Effector CD8-positive, alpha-beta T cell (primary cell): Measurements from ENCODE around the gene C2orf76.

ENCODE experiments used
- DNase-seq: peaks from one replicate; lab custom pipeline; 2025; lab: John Stamatoyannopoulos, UW

C2orf76 gene

DNA sequence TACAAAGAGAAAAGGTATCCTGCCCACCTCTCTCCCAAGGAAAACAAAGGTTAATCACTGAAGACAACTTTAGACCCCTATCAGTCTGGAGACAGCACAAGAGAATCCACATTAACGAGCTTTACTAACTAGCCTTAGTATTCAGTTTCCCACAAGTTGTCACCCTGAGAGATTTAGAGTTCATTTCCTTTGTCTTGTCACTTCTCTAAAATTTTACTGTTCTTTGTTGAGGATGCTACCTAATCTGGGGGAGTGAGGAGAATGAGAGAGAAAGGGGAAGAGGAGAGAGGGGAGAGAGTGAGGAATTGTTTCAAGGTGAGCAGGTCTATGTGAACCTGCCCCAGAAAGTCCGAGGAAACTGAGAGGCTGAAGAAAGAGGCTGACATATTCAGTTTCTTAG, 28.4 kb downstream of the C2orf76 start:
- DNase-seq = no peak

DNA sequence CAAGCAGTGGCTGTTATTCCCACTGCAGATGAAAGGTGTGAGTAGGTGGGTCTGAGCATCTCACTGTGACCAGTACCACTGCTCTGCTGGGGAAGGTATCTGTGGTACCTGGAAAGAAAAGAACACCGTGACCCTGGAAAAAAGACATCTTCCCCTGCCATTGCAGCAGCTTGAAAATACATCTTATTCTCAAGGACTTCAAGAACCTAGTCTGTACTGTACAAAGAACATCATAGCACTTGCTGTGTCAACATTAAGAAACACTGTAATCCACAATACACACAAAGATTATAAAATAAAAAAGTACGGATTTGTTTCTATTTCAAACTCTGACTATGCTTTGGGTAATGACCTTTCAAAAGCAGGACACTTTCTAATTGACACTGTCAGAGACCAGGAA, 28.9 kb downstream of the C2orf76 start:
- no peak for DNase-seq

DNA sequence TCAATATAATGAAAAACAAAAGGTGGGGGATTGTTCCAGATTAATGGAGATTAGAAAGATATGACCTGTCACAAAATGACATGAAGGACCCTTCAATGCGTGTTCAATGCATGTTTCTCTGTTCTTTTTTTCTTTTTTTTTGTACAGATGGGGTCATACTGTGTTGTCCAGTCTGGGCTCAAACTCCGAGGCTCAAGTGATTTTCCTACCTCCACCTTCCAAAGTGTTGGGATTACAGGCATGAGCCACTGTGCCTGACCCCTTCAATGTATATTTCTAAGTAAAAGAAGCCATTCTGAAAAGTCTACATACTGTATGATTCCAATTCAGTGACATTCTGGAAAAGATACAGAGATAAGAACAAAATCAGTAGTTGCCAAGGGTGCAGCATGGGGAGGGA, 32.8 kb downstream of the C2orf76 start:
- no peak for DNase-seq

DNA sequence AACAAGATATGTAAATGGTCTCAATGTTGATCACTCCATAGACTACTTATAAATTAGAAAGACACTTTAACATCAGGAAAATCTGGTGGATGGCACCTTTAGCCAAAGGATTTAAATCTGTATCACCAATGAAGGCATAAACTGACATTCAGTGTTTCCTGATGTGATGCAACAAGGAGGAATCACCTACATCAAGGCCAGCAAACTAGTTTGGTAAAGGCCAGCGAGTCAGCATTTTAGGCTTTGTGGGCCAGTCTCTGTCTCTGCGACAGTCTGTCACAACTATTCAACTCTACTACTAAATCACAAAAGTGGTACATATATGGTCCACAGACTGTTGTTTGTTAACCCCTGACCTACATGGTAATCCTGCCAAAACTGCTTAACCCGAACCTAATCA, 33.3 kb downstream of the C2orf76 start:
- DNase-seq = no peak

GRCh38 chr2:119332953-119333352, 33.7 kb downstream of the C2orf76 start:
- no peak for DNase-seq

- no peak for DNase-seq
These were observed 39.2 kb downstream of the C2orf76 start for GRCh38 chr2:119327431-119327830.

DNA sequence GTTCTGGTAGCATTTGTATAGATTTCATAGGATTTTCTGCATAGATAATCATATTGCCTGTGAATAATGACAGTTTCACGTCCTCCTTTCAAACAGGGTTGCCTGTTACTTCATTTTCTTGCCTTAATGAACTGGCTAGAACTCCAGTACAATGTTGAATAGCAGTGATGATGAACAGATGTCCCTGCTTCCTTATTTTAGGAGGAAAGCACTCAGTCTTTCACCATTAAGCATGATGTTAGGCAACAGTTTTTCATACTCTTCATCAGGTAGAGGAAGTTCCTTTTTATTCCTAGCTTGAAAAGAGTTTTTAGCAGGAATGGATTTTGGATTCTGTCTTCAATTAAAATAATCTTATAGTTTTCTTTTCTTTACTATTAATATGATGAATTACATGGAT, 39.7 kb downstream of the C2orf76 start:
- DNase-seq = no peak

DNA sequence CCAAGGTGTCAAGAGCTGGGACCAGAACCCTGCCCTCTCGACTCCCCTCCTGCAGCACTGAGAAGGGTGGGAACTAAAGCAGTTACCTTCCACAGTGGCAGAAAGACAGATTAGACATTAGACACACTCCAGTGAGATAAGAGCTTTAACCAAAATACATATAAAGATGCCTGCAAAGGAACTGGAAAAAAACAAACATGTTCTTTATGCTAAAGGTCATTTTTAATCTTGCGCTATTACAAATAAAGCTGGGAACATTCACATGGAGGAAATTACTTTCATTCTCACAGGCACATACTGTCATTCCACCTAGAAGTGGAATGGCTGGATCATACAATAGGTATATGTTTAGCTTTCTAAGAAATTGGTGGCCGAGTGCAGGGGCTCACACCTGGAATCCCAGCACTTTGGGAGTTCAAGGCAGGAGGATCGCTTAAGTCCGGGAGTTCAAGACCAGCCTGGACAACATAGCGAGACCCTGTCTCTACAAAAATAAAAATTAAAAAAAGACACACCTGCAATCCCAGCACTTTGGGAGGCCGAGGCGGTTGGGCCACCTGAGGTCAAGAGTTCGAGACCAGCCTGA, 41.9 kb downstream of the C2orf76 start:
- no peak for DNase-seq

- no peak for DNase-seq
These were observed 43.2 kb downstream of the C2orf76 start for GRCh38 chr2:119323459-119323858.

DNA sequence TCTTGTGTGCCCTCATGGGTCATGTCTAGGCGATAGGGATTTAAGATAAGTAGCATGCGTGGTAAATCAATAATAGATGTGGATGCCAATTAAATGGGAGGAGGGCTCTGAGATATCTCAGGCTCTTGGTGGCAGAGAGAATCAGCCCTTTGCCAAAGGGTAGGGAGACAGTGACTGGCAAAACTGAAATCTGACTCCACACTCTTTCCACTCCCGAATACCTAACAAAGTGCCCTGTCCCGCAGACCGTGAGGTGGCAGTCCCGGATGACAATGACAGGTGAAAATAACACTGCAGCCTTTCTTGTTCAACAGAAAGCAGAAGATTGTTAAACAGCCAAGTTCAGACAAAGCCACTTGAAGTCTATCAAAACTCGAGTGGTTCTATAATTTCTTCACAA, 47.0 kb downstream of the C2orf76 start:
- DNase-seq = no peak

- DNase-seq = no peak
These were observed 49.1 kb downstream of the C2orf76 start for GRCh38 chr2:119317554-119317953.

DNA sequence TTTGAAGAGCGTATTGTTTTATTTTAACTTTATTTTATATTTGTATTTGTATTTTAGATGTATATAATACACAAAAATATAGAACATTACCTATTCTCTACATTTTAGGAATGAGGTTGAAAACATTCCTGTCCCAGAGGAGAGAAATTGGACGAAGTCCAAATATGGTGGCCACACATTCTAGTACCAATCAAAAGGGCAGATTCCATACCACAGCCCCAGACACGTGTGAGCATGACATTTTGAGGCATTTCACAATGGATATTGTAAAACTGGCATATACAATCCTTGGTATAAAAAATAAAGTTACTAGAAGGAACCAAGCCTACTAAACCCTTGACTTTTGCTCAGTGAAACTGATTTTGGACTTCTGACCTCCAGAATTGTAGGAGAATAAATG, 50.6 kb downstream of the C2orf76 start:
- DNase-seq = no peak

DNA sequence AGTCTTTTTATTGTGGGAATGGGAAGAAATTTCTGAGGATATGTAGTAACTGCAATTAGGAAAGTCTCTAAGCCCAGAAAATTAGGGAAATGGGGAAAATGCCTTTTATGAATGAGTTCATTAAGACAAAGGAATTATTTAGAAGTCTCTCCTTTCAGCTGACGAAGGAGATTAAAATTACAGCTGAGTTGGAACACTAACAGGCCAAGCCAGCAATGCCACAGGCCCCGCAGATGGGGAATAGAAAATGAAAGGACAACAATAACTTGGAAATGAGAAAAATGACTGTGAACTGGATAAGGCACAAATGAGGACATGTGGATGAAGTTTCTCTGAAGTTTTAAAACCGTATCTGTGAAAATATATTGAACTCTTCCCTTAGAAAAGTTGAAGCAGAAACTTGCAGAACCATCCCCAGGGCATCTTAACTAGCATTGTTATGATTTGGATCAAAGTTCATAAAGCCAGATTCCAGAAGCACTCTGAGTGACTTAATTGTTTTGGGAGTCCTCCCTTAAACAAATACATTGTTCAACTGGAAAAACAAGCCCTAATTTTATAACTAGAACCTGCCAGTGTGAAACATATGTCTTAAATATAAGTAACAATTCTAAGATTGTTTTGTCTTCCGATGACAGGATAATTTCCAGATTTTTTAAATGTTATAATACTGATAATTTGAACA, 51.3 kb downstream of the C2orf76 start:
- DNase-seq = no peak

GRCh38 chr2:119311831-119312230, 54.8 kb downstream of the C2orf76 start:
- no peak for DNase-seq

DNA sequence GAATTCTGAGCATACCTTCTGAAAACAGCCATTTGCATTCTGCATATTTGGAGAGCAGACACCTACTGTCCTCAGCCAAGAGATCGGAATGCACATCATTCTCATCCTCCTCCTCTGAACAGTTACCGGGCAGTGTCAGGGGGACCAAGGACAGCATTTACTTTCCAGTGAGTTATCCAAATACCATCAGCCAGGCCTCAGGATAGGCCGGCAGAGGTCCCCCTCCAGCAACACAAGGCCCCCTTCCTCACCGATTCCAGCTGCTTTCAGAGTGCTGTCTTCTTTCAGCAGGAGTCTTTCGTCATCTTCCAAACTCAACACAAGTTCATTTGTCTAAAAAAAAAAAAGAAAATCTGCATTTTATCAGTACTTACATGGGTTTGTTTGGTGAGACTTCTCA, 55.3 kb downstream of the C2orf76 start:
- no peak for DNase-seq

GRCh38 chr2:119308793-119309330, 57.8 kb downstream of the C2orf76 start:
- no peak for DNase-seq

- DNase-seq = no peak
These were observed 59.1 kb downstream of the C2orf76 start for GRCh38 chr2:119307419-119308140.

DNA sequence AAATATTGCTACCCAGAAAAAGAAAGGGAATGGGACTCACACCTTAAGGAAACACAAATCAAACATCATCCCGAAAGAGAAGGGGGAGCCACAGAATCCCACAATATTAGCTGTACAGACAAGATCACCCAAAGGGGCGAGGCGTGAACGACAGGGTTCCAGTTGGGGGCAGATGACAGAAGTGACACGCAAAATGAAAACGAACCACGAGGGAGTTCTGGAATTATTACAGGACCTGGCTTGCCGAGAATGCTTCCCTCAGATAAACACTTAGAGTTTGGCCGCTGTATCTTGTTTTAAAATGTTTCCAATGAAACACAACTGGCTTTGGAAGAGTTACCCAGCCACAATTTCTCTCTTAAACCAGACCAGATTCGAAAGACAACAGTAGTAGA, 60.4 kb downstream of the C2orf76 start:
- no peak for DNase-seq

DNA sequence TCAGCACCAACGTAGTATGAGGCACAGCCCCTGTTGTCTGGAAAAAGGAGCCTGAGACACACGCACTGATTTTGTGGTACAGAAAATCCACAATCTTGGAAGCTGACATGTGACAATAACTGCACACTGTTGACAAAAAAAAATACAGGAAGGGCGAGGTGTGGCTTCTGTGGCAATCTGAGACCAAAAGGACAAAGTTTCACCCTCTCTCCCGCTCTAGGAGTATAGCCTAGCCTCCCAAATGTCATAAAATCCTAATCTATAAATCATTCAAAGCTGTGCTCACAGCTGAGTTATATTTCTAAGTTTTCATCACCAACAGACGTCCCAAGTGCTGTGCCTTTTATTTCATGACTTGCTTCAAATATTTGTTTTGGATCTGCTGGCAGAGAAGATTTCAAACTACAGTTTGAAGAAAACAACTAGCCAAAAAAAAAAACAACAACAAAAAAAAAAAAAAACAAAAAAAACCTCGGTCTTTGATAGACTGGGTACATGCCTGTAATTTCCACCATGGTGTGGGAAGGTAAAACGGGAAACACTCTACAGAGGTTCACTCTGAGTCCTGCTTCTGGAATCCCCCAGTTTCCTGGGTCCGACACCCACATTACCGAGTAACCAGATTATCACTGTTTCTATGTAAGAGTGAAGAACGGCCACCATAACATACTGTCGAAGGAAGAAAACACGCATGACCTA, 61.0 kb downstream of the C2orf76 start:
- DNase-seq = no peak

DNA sequence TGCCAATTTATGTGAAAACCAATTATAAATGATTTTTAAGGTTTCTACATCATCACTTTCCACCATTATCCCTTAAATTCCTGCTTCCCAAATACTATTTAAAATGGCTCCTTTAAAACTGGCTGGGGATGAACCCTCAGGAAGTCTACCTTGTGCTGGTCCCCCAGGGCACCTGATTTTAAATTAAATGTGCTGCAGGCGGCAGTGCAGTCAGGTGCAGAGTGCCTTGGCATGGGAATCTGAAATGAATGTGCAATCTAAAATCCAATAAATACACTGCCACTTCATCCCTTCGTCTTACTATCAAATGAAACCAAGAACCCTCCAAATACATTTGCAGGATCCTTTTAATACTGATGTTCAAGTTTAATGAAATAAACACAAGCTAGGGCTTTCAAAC, 61.8 kb downstream of the C2orf76 start:
- DNase-seq = no peak

DNA sequence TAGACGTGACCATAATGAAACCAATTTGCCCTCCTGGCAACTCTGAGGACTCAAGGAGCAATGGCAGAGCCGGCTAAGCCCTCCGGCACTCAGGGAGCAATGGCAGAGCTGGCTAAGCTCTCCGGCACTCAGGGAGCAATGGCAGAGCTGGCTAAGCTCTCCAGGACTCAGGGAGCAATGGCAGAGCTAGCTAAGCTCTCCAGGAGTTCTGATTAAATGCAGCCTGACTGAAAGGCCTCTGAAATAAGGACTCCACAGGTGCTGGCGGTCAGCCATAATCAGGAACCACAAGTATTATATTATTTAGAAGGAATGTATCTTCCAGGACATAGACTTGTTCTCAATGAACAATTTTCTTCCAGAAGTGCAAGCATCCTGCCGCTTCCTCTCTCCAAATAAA, 65.2 kb downstream of the C2orf76 start:
- DNase-seq = no peak

DNA sequence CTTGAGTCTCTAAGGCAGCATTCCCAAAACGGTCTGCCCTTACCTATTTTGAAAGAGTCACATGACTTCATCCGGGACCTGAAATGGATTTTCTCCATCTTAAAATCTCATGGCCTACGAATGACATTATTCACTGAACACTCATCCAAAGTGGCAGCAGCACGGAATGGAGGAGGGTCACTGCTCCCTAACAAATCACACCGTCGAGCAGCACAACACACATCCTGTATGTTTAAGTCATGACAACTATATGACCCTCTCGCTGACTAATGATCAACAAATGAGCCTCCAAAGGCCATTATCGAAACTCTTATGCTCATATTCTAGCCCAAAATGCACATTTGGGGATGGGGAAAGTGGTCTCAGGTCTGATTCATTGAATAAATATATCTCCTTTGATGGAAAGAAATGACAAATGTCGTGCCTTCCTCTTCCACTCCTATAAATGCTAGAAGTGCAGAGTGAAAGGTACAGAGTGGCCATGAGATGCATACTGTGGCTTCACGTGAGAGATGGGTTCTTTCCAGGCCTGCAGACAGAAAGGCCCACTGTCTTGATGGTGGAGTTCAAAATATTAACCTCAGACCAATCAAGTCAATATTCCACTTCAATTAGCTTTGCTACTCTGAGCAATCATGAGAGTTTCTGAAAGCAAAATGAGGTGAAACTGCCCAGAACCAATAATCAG, 70.8 kb downstream of the C2orf76 start:
- DNase-seq = no peak
